Measurements from ENCODE around the gene FNDC3B.

DNA sequence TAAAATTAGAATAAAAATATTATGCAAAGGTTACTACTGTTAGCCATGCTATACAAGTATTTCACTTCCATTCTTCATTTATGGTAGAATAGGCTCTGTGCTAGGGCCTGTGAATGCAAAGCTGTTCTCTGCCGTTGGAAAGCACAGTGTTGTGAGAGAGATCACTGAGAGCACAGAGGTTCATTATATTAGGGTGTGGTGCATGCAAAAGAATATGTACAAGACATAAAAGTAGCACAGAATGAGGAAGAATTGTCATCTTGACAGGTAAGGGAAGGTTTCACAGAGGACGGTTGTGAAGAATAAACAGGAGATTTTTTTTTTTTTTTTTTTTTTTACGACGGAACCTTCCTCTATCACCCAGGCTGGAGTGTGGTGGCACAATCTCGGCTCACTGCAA is 25.2 kb upstream of the FNDC3B start:
- TF ChIP-seq CTCF (IDR thresholded peaks at IDR 0.05) = no peak
- no peak for TF ChIP-seq SIN3A (IDR thresholded peaks at IDR 0.05; ENCODE audit: borderline replicate concordance, insufficient read depth, low read depth, low read length)
- no peak for TF ChIP-seq TCF7L2 (IDR thresholded peaks at IDR 0.05; ENCODE audit: low read depth, low read length)
- no peak for TF ChIP-seq POLR2AphosphoS5 (IDR thresholded peaks at IDR 0.05; ENCODE audit: low read depth, low read length)
- TF ChIP-seq, protein P1, sequence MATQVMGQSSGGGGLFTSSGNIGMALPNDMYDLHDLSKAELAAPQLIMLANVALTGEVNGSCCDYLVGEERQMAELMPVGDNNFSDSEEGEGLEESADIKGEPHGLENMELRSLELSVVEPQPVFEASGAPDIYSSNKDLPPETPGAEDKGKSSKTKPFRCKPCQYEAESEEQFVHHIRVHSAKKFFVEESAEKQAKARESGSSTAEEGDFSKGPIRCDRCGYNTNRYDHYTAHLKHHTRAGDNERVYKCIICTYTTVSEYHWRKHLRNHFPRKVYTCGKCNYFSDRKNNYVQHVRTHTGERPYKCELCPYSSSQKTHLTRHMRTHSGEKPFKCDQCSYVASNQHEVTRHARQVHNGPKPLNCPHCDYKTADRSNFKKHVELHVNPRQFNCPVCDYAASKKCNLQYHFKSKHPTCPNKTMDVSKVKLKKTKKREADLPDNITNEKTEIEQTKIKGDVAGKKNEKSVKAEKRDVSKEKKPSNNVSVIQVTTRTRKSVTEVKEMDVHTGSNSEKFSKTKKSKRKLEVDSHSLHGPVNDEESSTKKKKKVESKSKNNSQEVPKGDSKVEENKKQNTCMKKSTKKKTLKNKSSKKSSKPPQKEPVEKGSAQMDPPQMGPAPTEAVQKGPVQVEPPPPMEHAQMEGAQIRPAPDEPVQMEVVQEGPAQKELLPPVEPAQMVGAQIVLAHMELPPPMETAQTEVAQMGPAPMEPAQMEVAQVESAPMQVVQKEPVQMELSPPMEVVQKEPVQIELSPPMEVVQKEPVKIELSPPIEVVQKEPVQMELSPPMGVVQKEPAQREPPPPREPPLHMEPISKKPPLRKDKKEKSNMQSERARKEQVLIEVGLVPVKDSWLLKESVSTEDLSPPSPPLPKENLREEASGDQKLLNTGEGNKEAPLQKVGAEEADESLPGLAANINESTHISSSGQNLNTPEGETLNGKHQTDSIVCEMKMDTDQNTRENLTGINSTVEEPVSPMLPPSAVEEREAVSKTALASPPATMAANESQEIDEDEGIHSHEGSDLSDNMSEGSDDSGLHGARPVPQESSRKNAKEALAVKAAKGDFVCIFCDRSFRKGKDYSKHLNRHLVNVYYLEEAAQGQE (IDR thresholded peaks at IDR 0.05; ENCODE audit: insufficient read depth in 1 of 2, low read depth in 2 of 2, low read length in 1 of 2) = no peak
